ENCODE results near the gene LAMA3. TPM values are rescaled to one million over a fixed set of nuclear protein-coding genes. Genes with fewer than 3 reads are reported as not detected.

LAMA3 gene
- total and polyA plus RNA-seq, 2 donors (not counting 3 experiments of a cell fraction or from before 2014, with no cell fraction given): 2.6 to 12.3 TPM

GRCh38 chr18:23880931-23881617 is 191.8 kb downstream of the LAMA3 start:
- ChIA-PET CTCF (no interaction called here), POLR2A (no interaction called here)
- intact Hi-C loops (cut with micrococcal nuclease): no loop called here
- Histone ChIP-seq H3K27me3 (ENCODE audit: control insufficient read depth in 2 of 2, insufficient read depth in 2 of 2, low read length in 2 of 2) (no peaks in the 10 kb centered on the region), H2AFZ (ENCODE audit: low read depth, low read length) (no peak overlapping the region), H3K9ac (replicated peaks; ENCODE audit: extremely low read depth, insufficient read depth, low read length) (no peak overlapping the region), H3K79me2 (ENCODE audit: control insufficient read depth, insufficient read depth, low read length) (no peaks in the 10 kb centered on the region), H3K4me2 (ENCODE audit: insufficient read depth, low read length) (no peak overlapping the region), H4K20me1 (replicated peaks; ENCODE audit: control insufficient read depth, extremely low read depth, insufficient read depth, low read length) (no peaks in the 10 kb centered on the region), H3K4me3 (replicated peaks in 1 of 3; ENCODE audit: insufficient read depth in 1 of 3, low read depth in 1 of 3, low read length in 3 of 3) (no peak overlapping the region), H3K9me1 (replicated peaks; ENCODE audit: control insufficient read depth, extremely low read depth, insufficient read depth, low read length) (no peaks in the 10 kb centered on the region), H3K4me1 (ENCODE audit: control insufficient read depth, extremely low read depth, insufficient read depth, low read length) (no peaks in the 10 kb centered on the region), H3K27ac (ENCODE audit: insufficient read depth, low read depth, low read length) (no peak overlapping the region), H3K36me3 (ENCODE audit: control insufficient read depth in 2 of 2, extremely low read depth in 1 of 2, insufficient read depth in 2 of 2, low read length in 2 of 2) (no peaks in the 10 kb centered on the region), H3K9me3 (replicated peaks; ENCODE audit: control insufficient read depth, insufficient read depth, low read length) (no peaks in the 10 kb centered on the region)
- FAIRE-seq (no peak), DNase-seq (ENCODE audit: low read depth, low spot score) (no peak)
- dilution Hi-C loops (cut with MboI; ENCODE audit: extremely low pct_ligation_motif_present, low sequenced_read_pairs): no loop called here
- no TSS peak for BruUV-seq (replicated peaks)
- TF ChIP-seq MYC (IDR thresholded peaks at IDR 0.05; ENCODE audit: low read depth, low read length) (no peak), POLR2A (IDR thresholded peaks at IDR 0.05; ENCODE audit: low read depth, low read length) (no peak), POLR2AphosphoS5 (IDR thresholded peaks at IDR 0.05; ENCODE audit: insufficient read depth, low read depth, low read length) (no peak), EZH2 (IDR thresholded peaks at IDR 0.05; ENCODE audit: borderline replicate concordance, low read depth, low read length, severe bottlenecking) (no peak), GATA2 (IDR thresholded peaks at IDR 0.05; ENCODE audit: insufficient read depth, insufficient read length, low read depth, low read length) (no peak), JUN (IDR thresholded peaks at IDR 0.05; ENCODE audit: borderline replicate concordance, insufficient read depth, insufficient read length, low read depth) (no peak), MAX (IDR thresholded peaks at IDR 0.05; ENCODE audit: insufficient read depth, insufficient read length) (no peak), FOS (IDR thresholded peaks at IDR 0.05; ENCODE audit: borderline replicate concordance, insufficient read depth, low read length) (no peak), CTCF (IDR thresholded peaks at IDR 0.05; ENCODE audit: extremely low read depth in 1 of 2, insufficient read depth in 1 of 2, low read depth in 1 of 2, low read length in 2 of 2) (no peak)

Measured in endothelial cell of umbilical vein (primary cell).